GM19351 (cell line): ENCODE data around the gene IGHMBP2.

Experiments
- ATAC-seq: cut with Tn5 transposase; IDR thresholded peaks from one replicate; pipeline ENCODE4 v1.9.1; 2021; ENCODE audit warnings: mild to moderate bottlenecking, moderate library complexity; ENCODE audit not compliant: unreplicated experiment

IGHMBP2 gene

GRCh38 chr11:68925611-68926010, 21.9 kb downstream of the IGHMBP2 start:
- no peak for ATAC-seq

DNA sequence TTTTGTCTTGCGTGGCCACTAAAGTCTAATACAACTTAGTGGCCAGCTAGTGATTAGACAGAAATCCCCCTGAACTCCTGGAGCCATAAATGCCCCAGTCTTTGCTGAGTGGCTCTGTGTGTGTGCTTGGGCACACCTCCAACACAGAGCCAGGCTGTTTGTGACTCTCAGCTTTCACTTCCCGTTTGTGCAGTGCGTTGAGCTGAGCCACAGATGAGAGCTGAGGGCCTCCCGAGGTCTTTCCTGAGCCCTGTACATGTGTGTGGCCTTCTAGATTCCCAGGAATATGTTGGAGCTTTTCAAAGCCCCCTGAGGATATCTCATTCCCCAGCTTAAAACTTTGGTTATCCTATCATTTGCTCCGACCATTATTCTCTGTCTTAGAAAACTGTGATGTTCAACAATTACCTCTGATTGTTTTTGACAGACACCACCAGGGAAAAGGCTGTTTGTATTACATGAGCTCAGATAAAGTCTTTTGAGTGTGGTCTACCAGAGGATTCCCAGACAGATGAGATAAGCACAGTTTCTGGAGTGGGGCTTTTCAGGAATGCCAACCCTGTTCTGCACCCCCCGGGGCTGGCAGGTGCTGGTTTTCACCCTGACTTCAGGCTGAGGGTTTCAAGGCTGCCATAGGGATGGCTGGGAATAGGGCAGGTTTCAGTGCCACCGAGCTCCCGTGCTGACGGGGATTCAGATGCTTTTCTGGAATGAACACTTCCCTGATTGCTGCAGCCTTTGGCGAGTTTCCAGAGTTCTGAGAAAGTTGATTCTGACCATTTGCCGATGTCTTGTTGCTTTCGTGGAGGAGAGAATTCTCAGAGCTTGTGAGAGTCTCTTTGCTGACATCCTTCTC, 23.8 kb downstream of the IGHMBP2 start:
- ATAC-seq = peak; percentile 65

GRCh38 chr11:68928136-68928880, 24.6 kb downstream of the IGHMBP2 start:
- ATAC-seq = no peak

GRCh38 chr11:68929135-68929534, 25.4 kb downstream of the IGHMBP2 start:
- no peak for ATAC-seq

DNA sequence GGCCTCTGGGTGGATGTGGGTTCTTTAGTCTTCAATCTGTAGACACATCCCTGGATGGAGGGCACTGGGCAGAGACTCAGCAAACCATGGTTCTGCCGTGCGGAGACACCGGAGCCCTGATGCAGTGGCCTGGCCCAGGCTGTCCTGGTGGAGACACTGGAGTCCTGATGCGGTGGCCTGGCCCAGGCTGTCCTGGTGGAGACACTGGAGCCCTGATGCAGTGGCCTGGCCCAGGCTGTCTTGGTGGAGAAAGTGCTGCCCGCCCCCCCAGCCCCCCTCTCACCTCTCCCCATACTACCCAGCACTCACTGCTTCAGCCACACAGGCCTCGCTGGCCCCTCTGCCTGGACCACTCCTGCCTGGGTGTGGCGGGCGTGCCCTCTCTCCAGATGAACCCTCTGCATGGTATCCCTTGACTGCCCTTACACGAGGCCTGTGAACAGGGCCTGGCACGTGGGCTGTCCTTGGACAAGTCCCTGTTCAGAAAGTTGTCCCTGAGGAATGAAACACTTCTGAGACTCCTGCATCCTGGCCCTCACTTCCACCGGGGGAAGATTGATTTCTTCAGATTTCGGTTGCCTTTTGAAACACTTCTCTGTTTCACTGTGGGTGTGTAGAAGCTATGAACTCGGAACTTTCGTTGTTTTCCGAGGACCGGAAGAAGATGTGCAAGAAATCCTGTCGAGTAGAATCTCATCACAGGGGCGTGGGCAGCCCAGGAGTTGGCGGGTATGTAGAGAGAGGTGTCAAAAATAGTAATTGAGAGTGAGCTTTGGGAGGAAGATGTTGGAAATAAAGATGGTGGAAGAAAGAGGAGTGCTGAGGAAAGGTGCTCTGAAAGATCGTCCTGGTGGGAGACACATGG, 26.2 kb downstream of the IGHMBP2 start:
- no peak for ATAC-seq

DNA sequence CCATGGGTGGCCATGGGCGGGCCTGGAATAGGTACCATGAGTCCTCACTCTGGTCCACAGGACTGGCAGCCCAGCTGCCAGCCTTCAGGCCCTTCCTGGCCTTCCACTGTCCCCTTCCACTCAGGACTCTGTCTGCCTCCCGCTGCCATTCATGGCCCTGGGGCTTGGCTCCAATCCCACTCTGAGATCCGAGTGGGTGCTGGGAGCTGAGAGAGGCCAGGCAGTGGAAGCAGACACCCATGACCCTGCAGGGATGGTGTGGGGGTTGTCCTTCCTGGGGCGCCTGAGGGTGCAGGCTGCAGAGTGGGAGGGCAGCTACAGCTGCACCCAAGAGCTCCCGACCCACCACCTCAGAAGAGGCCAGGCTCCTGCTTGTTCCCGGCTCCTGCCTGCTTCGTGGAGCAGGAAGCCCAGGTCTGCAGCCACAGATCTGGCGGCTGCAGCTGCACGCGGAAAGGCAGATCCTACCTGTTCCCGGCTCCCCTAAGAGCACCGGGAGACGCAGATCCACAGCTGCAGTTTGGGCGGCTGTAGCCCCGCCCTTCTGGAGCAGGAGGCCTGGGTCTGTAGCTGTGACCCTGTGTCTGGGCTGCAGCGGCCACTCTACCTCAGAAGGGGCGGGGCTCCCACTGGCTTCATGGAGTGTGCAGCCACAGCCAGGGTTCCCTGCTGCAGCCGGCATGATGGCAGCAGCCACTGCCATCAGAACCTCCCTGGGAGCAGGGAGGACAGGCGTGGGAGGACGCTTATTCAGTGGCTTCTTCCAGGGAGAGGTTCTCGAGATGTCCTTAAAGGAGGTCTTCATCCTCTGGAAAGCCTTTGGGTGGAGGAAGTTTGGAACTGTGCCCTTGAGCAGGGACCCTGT, 27.5 kb downstream of the IGHMBP2 start:
- no peak for ATAC-seq

- no peak for ATAC-seq
Measured at GRCh38 chr11:68931911-68932310, 28.2 kb downstream of the IGHMBP2 start.

DNA sequence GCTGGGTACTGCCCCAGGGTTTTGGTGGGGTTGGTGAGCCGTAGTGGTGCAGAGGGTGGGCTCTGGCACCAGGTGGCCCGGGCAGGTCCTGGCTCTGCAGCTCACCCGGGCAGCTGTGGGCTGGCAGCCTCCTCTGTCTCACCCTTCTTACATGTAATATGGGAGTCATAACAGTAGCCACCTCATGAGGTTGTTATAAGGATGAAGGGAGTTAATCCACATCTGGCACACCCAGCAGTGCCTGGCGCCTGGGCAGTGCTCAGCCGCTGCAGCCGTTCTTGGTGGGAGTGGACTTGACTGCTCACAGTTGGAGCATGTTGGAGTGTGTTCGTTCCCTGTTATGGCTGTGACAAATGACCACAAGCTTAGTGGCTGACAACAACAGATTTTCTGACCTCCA, 28.7 kb downstream of the IGHMBP2 start:
- ATAC-seq = no peak

- ATAC-seq = no peak
Measured at GRCh38 chr11:68932933-68933577, 29.4 kb downstream of the IGHMBP2 start.

DNA sequence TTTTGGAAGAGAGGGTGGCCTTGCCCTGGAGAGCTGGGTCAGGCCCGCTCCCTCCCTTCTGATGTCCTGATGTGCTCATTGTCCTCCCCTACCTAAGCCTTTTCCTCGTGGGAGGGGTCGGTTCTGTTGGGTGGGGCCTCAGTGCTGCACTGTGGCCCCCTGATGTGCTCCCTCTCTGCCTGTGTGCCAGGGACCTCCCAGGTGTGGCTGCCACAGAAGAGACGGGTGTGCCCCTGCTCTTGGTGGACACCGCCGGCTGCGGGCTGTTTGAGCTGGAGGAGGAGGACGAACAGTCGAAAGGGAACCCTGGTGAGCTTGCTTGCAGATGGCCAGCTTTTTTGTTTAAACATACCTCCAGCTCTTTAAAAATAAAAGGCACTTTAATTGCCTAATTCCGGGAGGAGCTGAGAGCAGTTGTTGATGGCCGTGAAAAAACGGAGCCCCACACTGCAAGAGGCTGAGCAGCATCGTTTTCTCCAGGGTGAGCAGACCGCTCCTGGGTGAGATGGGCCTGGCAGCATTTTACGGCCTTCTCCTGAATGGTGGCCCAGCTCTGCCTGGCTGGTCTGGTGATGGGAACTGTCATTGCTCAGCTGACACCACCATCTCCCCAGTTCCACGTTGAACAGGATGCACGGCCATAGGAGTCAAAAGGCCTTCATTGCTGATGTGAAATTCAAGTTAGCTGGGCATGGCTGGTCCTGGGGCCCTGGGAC, 30.1 kb downstream of the IGHMBP2 start:
- ATAC-seq = no peak

DNA sequence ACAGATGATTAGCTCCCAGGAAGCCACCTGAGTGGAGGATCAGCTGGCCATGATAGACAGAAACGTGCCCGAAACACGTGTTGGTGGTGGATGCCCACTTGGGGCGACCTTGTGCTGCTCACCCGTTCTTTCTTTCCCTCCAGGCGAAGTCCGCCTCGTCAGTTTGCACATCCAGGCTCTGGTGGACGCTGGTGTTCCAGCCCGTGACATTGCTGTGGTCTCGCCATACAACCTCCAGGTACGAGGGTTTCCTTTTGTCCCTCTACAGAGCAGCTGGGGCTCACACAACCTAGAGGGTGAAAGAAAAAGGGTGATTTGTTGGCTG, 30.6 kb downstream of the IGHMBP2 start:
- ATAC-seq = no peak

- no peak for ATAC-seq
Measured at GRCh38 chr11:68934666-68935065, 31.0 kb downstream of the IGHMBP2 start.

DNA sequence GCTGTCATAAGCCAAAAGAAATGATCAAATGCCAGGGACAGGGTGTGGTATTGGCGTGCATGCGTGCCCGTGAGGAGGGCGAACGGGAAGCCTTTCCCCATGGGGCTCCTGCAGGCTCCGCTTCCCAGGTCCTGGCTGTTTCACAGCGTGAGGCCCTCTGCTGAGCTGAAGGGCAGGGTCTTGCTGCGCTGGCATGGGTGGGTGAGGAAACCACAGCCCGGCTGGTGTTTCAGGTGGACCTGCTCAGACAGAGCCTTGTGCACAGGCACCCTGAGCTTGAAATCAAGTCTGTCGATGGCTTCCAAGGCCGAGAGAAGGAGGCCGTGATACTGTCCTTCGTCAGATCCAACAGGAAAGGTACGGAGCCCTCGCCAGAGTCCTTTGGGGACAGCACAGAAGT, 31.4 kb downstream of the IGHMBP2 start:
- no peak for ATAC-seq

GRCh38 chr11:68935516-68936357, 32.0 kb downstream of the IGHMBP2 start:
- ATAC-seq = no peak

- no peak for ATAC-seq
Measured at GRCh38 chr11:68936358-68936636, 32.6 kb downstream of the IGHMBP2 start.

GRCh38 chr11:68936676-68937620, 33.3 kb downstream of the IGHMBP2 start:
- ATAC-seq = no peak

DNA sequence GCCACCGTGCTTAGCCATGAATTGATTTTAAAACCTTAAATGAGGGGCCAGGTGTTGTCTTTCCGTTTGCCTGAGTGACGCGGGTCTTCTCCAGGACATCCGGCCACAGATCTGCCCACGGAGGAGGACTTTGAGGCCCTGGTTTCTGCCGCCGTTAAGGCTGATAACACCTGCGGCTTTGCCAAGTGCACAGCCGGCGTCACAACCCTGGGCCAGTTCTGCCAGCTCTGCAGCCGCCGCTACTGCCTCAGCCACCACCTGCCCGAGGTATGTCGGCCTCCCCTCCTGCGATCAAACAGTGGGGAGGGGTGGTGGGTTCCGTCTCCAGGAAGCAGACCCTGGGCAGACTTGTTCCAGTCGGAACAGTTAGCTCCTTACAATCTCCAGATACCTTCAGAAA, 34.4 kb downstream of the IGHMBP2 start:
- no peak for ATAC-seq
